GM19452 (cell line): ENCODE measurements around the gene APOBEC3F.
"Not testable (repeated sequence)": the region's sequence is repeated elsewhere in the genome, so short reads cannot be mapped to it uniquely, and the experiment has no call there.

ENCODE experiments used
- ATAC-seq: cut with Tn5 transposase; IDR thresholded peaks from one replicate; pipeline ENCODE4 v1.9.1; 2021; ENCODE audit not compliant: unreplicated experiment

APOBEC3F gene

DNA sequence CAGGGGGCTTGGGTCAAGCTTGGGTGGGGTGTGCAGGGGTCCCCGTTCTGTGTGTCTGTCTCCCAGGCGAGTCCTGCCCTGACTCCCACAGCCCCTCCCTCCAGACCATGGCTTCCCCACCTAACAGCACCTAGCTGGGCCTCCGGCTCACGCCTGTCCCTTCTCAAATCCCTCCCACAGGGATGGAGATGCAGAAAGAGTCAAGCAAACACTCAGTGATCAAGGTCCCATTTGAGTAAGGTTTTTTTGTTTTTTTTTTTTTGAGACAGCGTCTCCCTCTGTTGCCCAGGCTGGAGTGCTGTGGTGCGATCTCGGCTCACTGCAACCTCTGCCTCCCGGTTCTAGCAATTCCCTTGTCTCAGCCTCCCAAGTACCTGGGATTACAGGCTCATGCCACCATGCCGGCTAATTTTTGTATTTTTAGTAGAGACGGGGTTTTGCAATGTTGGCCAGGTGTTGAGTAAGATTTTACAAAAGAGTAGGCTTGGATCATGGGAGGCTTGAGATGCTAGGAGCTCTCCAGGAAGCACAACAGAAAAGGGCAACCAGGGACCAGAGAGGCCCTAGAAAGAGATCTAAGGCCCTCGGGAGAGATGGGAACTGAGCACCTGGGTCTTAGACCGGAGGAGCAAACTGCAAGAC, 14.0 kb upstream of the APOBEC3F start:
- ATAC-seq: no peak

DNA sequence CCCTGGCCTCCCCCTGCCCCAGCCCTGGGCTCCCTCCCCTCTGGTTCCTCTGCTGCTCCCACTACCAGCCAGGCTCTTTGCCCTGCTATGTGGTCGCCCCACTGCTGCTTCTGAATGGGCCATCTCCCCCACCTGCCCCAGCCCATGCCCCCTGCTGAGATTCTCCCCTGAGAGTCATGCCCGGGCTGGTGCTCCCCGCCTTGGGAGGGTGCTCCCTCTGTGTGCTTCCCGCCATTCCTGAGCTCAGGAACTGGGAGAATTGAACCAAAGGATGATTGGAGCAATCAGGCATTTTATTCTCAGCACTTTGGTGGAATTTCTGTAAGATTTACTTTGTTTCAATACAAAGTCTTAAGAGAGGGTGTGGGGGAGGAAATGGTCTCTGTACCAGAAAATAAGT, 12.9 kb upstream of the APOBEC3F start:
- ATAC-seq: no peak

DNA sequence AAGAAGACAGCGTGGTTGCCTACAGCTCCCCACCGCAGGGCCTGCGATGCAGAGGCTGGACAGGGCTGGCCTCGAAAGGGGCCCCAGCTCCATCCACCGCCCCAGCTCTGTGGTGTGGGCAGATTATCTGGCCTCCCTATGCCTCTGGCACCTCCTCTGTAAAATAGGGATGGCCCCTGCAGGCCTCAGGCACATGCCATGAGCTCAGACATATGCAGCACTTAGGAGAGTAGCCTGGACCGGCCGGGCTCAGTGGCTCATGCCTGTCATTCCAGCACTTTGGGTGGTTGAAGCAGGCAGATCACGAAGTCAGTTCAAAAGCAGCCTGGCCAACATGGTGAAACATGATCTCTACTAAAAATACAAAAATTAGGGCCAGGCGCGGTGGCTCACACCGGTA, 12.4 kb upstream of the APOBEC3F start:
- ATAC-seq: no peak

DNA sequence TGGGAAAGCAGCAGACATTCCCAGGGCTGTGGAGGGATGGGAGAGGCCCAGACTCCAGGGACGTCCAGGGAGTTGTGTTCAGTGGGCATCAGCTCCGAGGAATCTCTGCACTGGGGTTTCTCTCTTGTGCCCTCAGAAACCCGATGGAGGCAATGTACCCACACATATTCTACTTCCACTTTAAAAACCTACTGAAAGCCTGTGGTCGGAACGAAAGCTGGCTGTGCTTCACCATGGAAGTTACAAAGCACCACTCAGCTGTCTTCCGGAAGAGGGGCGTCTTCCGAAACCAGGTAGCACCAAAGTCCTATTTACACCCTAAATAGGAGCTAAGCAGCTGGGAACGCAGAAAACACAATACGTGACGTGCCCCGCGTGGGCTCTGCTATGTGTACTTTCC, 11.4 kb upstream of the APOBEC3F start:
- no peak for ATAC-seq

DNA sequence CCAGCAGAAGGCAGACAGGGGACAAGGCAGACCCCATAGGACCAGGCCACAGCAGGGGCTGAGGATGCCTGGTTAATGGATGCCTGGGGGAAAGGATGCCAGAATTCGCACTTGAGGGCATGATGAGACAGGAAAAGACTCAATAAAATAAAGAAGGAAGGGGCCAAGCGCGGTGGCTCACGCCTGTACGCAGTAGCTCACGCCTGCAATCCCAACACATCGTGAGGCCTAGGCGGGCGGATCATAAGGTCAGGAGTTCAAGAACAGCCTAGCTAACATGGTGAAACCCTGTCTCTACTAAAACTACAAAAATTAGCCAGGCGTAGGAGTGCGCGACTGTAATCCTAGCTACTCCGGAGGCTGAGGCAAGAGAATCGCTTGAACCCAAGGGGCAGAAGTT, 10.0 kb upstream of the APOBEC3F start:
- ATAC-seq: no peak

DNA sequence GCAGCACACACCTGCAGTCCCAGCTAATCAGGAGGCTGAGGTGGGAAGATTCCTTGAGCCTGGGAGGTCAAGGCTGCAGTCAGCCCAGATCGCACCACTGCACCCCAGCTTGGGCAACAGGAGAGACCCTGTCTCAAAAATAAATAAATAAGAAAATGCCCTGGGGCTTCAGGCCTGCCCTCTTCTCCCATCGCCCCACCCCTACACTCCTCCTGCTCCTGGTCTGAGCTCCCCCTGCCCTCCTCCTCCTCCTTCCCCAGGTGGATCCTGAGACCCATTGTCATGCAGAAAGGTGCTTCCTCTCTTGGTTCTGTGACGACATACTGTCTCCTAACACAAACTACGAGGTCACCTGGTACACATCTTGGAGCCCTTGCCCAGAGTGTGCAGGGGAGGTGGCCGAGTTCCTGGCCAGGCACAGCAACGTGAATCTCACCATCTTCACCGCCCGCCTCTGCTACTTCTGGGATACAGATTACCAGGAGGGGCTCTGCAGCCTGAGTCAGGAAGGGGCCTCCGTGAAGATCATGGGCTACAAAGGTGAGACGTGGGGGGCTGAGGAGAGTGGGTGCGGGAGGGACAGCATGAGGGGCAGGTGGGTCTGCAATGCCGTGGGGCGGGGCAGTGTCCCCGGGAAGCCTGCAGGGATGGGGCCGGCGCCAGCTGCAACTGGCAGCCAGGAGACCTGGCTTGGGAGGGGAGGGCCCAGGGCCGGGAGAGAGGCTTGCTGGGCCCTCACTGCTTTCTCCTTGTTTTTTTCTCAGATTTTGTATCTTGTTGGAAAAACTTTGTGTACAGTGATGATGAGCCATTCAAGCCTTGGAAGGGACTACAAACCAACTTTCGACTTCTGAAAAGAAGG, 9.0 kb upstream of the APOBEC3F start:
- ATAC-seq: not testable (repeated sequence)

DNA sequence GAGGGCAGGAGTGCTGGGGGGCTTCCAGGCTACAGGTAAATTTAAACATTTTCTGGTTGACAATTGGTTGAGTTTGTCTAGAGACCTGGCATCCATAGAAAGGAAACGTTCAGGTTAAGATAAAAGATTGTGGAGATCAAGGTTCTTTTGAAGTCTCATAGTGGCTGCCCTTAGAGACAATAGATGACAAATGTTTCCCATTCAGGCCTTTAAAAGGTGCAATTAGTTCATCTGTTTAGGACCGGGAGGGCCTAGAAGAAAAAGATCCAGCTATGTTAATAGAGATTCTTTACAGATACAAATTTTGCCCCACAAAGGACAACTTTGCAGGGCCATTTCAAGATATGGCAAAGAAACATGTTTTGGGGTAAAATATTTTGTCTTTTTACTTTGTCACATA, 3.6 kb upstream of the APOBEC3F start:
- not testable (repeated sequence) for ATAC-seq

DNA sequence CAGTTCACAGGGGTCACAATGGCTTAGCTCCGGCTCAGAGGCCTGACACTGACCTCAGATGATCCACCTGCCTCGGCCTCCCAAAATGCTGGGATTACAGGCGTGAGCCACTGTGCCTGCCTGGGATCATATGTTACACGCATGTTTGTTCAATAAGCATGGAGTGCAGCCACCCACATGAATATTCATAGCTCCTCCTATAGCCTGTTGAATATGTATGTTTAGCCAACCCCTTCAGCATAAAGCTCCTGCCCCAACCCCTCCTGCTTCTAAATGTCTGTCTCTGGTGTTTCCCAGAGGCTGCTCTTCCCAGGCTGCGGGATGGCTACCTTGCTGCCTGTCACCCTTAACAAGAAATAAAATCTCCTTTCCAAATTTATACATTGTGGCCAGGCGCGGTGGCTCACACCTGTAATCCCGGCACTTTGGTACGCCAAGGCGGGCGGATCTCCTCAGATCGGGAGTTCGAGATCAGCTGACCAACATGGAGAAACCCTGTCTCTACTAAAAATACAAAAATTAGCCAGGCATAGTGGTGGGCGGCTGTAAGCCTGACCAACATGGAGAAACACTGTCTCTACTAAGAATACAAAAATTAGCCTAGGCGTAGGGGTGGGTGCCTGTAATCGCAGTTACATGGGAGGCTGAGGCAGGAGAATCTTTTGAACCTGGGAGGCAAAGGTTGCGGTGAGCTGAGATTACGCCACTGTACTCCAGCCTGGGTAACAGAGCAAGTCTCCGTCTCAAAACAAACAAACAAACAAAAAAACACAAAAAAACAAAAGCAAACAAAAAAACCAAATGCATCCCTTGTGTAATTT, 1.1 kb upstream of the APOBEC3F start:
- no peak for ATAC-seq

DNA sequence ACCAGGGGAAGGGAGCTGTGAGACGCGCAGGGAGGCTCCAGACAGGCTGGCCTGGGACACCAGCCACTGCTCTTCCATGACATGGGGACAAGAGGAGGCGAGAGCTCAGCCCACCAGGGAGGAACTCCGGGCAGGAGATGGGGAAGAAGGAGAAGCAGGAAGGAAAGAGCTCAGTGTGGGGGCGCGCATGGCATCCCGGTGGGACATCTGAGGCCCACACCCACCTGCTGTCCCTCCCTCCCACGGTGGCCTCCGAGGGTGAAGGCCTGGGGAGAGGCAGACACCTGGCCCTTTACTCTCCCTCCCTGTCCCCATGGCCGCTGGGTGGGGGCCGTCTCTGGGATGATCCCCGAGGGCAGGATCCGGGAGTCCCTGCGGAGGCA, 518 bp upstream of the APOBEC3F start:
- ATAC-seq: not testable (repeated sequence)

DNA sequence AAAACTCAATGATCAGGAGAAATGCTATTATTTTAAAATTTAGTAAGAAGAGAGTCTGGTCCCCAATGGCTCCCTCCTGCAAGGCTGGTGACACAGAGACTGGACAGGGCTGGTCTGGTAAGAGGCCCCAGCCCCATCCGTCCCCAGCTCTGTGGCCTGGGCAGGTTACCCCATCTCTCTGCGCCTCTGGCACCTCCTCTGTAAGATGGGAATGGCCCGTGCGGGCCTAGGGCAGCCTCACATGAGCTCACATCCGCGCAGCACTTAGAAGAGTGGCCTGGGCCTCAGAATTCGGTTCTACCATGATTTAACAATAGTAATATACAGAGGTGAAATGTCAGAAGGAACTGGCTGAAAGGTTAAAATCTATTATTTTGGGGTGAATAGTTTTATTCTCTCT, 1.2 kb downstream of the APOBEC3F start:
- no peak for ATAC-seq

DNA sequence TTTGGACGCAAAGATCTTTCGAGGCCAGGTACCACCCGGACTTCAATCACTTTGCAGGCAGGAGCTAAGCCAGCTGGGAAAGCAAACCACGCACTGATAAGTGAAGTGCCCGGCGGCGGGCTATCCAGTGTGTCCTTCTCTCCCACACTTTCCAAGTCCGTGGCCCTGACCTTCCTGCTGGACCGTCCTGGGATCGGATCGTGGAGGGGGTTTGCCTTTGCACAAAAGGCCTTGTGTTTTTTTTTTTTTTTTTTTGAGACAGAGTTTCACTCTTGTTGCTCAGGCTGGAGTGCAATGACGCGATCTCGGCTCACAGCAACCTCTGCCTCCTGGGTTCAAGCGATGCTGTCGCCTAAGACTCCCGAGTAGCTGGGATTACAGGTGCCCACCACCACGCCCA, 2.4 kb downstream of the APOBEC3F start:
- not testable (repeated sequence) for ATAC-seq

DNA sequence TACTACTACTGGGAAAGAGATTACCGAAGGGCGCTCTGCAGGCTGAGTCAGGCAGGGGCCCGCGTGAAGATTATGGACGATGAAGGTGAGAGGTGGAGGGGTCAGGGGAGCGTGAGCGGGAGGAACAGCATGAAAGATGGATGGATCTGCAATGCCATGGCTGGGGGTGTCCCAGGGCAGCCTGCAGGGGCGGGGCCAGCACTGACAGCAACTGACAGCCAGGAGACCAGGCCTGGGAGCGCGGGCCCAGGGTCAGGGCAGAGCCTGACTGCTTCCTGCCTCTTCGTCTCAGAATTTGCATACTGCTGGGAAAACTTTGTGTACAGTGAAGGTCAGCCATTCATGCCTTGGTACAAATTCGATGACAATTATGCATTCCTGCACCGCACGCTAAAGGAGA, 4.5 kb downstream of the APOBEC3F start:
- ATAC-seq: not testable (repeated sequence)

DNA sequence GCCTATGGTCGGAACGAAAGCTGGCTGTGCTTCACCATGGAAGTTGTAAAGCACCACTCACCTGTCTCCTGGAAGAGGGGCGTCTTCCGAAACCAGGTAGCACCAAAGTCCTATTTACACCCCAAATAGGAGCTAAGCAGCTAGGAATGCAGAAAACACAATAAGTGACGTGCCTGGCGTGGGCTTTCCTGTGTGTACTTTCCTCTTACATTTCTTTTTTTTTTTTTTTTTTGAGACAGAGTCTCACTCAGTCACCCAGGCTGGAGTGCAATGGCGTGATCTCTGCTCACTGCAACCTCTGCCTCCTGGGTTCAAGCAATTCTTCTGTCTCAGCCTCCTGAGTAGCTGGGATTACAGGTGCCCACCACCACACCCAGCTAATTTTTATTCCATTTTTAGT, 8.8 kb downstream of the APOBEC3F start:
- ATAC-seq: not testable (repeated sequence)

DNA sequence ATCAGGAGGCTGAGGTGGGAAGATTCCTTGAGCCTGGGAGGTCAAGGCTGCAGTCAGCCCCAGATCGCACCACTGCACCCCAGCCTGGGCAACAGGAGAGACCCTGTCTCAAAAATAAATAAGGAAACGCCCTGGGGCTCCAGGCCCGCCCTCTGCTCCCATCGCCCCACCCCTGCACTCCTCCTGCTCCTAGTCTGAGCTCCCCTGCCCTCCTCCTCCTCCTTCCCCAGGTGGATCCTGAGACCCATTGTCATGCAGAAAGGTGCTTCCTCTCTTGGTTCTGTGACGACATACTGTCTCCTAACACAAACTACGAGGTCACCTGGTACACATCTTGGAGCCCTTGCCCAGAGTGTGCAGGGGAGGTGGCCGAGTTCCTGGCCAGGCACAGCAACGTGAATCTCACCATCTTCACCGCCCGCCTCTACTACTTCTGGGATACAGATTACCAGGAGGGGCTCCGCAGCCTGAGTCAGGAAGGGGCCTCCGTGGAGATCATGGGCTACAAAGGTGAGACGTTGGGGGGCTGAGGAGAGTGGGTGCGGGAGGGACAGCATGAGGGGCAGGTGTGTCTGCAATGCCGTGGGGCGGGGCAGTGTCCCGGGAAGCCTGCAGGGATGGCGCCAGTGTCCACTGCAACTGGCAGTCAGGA, 11.3 kb downstream of the APOBEC3F start:
- not testable (repeated sequence) for ATAC-seq

DNA sequence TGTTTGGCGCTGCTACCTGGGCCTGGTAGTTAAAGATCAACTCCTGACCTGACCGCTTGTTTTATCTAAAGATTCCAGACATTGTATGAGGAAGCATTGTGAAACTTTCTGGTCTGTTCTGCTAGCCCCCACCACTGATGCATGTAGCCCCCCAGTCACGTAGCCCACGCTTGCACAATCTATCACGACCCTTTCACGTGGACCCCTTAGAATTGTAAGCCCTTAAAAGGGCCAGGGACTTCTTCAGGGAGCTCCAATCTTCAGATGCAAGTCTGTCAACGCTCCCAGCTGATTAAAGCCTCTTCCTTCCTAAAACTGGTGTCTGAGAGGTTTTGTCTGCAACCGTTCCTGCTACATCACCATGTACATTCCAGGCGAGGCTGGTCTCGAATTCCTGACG, 15.0 kb downstream of the APOBEC3F start:
- no peak for ATAC-seq

DNA sequence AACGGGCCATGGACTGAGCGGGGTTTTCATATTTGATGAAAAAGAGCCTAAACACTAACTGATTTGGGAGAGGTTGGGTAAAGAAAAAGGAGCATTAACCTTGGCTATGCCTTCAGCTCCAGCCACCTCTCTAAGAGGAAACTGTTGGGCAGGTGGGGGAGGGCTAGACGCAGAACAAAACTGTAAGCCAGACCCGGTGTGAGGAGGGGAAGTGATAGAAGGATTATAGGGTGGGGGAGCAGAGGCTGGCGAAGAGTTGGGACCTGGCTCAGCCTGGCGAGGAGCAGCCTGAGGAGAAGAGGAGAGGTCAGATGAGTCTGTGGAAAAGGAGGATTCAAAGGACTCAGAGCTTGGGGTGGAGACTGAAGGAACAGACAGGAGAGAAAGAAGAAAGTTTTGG, 20.6 kb downstream of the APOBEC3F start:
- ATAC-seq: not testable (repeated sequence)

DNA sequence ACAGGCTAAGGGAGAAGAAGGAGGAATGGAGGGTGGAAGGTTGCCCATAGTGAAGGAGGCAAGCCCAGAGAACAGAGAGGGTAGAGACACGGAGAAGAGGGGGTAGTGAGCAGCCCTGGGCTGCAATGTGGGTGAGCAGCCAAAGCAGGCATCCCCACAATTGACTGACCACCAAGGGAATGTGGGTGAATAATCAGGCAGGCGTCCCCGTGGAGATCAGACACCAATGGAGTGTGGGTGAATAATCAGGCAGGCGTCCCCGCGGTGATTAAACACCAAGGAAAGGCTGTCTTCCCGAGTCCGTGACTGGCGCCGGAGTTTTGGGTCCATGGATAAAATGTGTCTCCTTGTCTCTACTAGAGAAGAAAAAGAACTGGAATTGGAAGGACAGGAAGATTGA, 21.3 kb downstream of the APOBEC3F start:
- not testable (repeated sequence) for ATAC-seq

DNA sequence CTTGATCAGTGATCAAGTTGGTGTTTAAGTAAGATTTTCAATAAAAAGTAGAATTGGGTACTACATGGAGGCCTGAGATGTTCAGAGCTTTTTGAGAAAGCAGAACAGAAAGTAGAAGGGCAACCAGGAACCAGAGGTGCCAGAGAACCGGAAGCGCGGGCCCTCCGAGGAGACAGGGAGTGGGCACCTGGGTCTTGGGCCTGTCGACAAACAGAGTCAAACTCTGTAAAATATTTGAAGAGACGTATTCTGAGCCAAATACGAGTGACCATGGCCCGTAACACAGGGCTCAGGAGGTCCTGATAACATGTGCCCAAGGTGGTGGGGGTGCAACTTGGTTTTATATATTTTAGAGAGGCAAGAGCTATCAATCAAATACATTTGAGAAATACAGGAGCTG, 23.2 kb downstream of the APOBEC3F start:
- not testable (repeated sequence) for ATAC-seq

DNA sequence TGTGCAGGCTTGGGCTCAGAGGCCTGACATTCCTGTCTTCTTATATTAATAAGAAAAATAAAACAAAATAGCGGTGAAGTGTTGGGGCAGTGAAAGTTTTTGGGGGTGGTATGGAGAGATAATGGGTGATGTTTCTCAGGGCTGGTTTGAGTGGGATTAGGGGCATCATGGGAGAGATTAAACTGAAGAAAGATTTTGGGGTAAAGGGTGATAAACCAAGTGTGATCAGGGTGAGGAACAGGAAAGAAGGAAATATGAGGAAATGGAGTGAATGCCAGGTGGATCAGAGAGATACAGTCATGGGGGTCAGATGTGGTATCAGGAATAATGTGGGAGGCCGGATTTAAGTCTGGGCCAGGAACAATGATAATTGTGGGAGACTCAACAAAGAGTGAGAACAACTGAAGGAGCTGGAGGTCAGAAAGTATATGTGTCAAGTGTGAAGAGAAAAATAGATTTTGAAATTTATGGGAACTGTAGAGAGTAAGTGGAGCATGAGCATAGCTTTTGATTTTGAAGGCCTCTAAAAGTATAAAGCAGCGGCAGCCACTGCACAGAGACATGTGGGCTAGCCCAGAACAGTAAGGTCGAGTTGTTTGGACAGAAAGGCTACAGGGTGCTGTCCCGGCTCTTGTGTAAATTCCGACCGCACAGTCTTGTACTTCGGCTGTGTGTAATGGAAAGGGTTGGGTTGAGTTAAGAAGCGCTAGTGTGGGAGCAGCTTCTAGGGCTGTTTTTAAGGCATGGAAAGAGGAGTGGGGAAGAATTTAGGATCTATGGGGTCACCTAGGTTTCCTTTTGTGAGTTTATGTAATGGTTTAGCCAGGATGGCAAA, 26.0 kb downstream of the APOBEC3F start:
- ATAC-seq: not testable (repeated sequence)
